Activated T-helper 2 cell treated with anti-CD3 and anti-CD28 coated beads, Interferon-gamma antibody, Interleukin-2, Interleukin-4, amounts not matched to agents 10 μg/mL and 5 μg/mL and 100 μg/mL, durations not matched to agents 14 hours and 24 hours and 36 hours (primary cell): ENCODE measurements around the gene GOLGA6L25. TPM values are rescaled to one million over a fixed set of nuclear protein-coding genes. Genes with fewer than 3 reads are reported as not detected.
"Not testable (repeated sequence)": the region's sequence is repeated elsewhere in the genome, so short reads cannot be mapped to it uniquely, and the experiment has no call there.

Source experiments
- DNase-seq: peaks from one replicate; pipeline ENCODE4 v3.0.0; 2021; ENCODE audit warnings: low spot score
- H3K27ac Mint-ChIP-seq: one replicate; pipeline ENCODE4 v1.8.0; 2021; ENCODE audit warnings: mixed read lengths
- H3K27me3 Mint-ChIP-seq: one replicate; pipeline ENCODE4 v1.8.0; 2021; ENCODE audit warnings: low read depth, mixed read lengths
- H3K36me3 Mint-ChIP-seq: one replicate; pipeline ENCODE4 v1.8.0; 2021; ENCODE audit warnings: low read depth, mixed read lengths
- H3K4me1 Mint-ChIP-seq: one replicate; pipeline ENCODE4 v1.8.0; 2021; ENCODE audit warnings: low read depth, mixed read lengths
- H3K4me3 Mint-ChIP-seq: one replicate; pipeline ENCODE4 v1.8.0; 2021; ENCODE audit warnings: low read depth, mild to moderate bottlenecking, moderate library complexity, mixed read lengths
- H3K9me3 Mint-ChIP-seq: one replicate; pipeline ENCODE4 v1.8.0; 2021; ENCODE audit warnings: mixed read lengths
- intact Hi-C: fragments of 100-400 bp; cut with micrococcal nuclease; formaldehyde crosslinking; loops from one replicate; pipeline ENCODE4 v1.15.1; 2023
- total RNA-seq: library from RNA; stranded (reverse); gene quantifications from 2 replicates; pipeline ENCODE4 v1.2.3, GENCODE V29; 2022

The GOLGA6L25 gene
- total RNA-seq, 1 donor from 2014 or later: not detected

DNA sequence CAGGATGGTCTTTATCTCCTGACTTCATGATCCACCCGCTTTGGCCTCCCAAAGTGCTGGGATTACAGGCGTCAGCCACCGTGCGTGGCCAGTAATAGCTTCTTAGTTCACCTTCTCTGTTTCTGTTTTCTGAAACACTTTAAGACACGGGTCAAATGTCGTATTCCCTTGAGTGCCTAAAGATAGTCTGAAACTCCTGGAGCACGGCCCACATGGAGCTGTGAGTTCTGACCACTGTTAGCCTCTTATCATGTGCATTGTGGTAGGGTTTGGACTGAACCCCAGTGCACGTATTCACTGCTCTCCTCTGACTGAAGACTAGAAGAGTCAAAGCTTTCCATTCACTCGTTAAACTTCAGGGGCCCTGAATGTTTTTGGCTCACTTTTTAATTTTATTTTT, 48.8 kb downstream of the GOLGA6L25 start:
- H3K27me3 Mint-ChIP-seq, H3K27ac Mint-ChIP-seq, H3K4me1 Mint-ChIP-seq, H3K36me3 Mint-ChIP-seq, H3K4me3 Mint-ChIP-seq, intact Hi-C loops, H3K9me3 Mint-ChIP-seq, DNase-seq: not testable (repeated sequence)

Other genes with a start within 250 kb of the GOLGA6L25 start
- gene HERC2, start 231.4 kb upstream of the GOLGA6L25 start, total RNA-seq: 44.2 and 47.4 TPM in 2 replicates
- gene GOLGA6L24, start 195.5 kb upstream of the GOLGA6L25 start, total RNA-seq: not detected in 2 replicates
- not detected in 2 replicates for gene GOLGA8F, start 174.9 kb upstream of the GOLGA6L25 start, total RNA-seq
- gene GOLGA8G, start 20.6 kb upstream of the GOLGA6L25 start, total RNA-seq: not detected in 2 replicates
- gene GOLGA8M, start 158.9 kb downstream of the GOLGA6L25 start, total RNA-seq: 0.55 and 0.96 TPM in 2 replicates